Endodermal cell (in vitro differentiated cells): ENCODE measurements around the gene MVD. TPM values are rescaled to one million over a fixed set of nuclear protein-coding genes. Genes with fewer than 3 reads are reported as not detected.

Source experiments
- DNase-seq: peaks from one replicate; pipeline ENCODE4 v3.0.0-alpha.2; 2017
- H3K27ac ChIP-seq: 2 replicates; pipeline ENCODE4 v1.5.1; 2013; ENCODE audit warnings: mild to moderate bottlenecking, low read depth, low read length, moderate library complexity
- H3K27me3 ChIP-seq: 2 replicates; pipeline ENCODE4 v1.6.1; 2013; ENCODE audit warnings: mild to moderate bottlenecking, low read length, moderate library complexity; ENCODE audit not compliant: insufficient read depth, control insufficient read depth, poor library complexity, severe bottlenecking
- H3K36me3 ChIP-seq: 2 replicates; pipeline ENCODE4 v1.7.0; 2013; ENCODE audit warnings: mild to moderate bottlenecking, low read length, moderate library complexity; ENCODE audit not compliant: control insufficient read depth, insufficient read depth
- H3K4me1 ChIP-seq: one replicate; pipeline ENCODE4 v1.7.0; 2013; ENCODE audit warnings: low read length; ENCODE audit not compliant: control insufficient read depth, insufficient read depth
- H3K4me3 ChIP-seq: 2 replicates; pipeline ENCODE4 v1.5.1; 2013; ENCODE audit warnings: mild to moderate bottlenecking, low read length, moderate library complexity
- H3K9ac ChIP-seq: 2 replicates; pipeline ENCODE4 v1.6.1; 2013; ENCODE audit warnings: mild to moderate bottlenecking, low read length, moderate library complexity; ENCODE audit not compliant: poor library complexity, severe bottlenecking; ENCODE audit errors: extremely low read depth
- H3K9me3 ChIP-seq: 2 replicates; pipeline ENCODE4 v1.6.1; 2013; ENCODE audit warnings: mild to moderate bottlenecking, low read length, moderate library complexity; ENCODE audit not compliant: control insufficient read depth
- H3K27ac Mint-ChIP-seq: 2 replicates; pipeline ENCODE4 v1.8.0; 2020; ENCODE audit warnings: mixed read lengths
- H3K27me3 Mint-ChIP-seq: 2 replicates; pipeline ENCODE4 v1.8.0; 2021; ENCODE audit warnings: mild to moderate bottlenecking, mixed read lengths; ENCODE audit not compliant: insufficient read depth
- H3K36me3 Mint-ChIP-seq: 2 replicates; pipeline ENCODE4 v1.8.0; 2020; ENCODE audit warnings: low read depth, mixed read lengths
- H3K4me1 Mint-ChIP-seq: 2 replicates; pipeline ENCODE4 v1.8.0; 2020; ENCODE audit warnings: mixed read lengths
- H3K4me3 Mint-ChIP-seq: 2 replicates; pipeline ENCODE4 v1.8.0; 2020; ENCODE audit warnings: mild to moderate bottlenecking, moderate library complexity, mixed read lengths
- H3K9me3 Mint-ChIP-seq: 2 replicates; pipeline ENCODE4 v1.8.0; 2020; ENCODE audit warnings: mild to moderate bottlenecking, mixed read lengths
- CTCF ChIP-seq: fragments of 200-600 bp; sonication (generic); conservative IDR thresholded peaks from 2 replicates; pipeline ENCODE4 v1.5.0; 2021; ENCODE audit warnings: antibody characterized with exemption, mild to moderate bottlenecking
- WGBS, 2 experiments: methylation state at CpG; one replicate each; pipeline versions ENCODE4 v1.1.5 to v1.1.7; 2013; ENCODE audit warnings: missing lambda C conversion rate in 2 of 2, mixed read lengths in 1 of 2; ENCODE audit not compliant: insufficient coverage in 1 of 2, insufficient read length in 1 of 2; 5-methylcytosine and 5-hydroxymethylcytosine counted together
- total RNA-seq, 2 donors: library from RNA; stranded (reverse); fragmentation: NEBNext Ultra II Directional in 1 of 2; extraction: Animal tissue kit (Norgen Biotek cat#: 25700) in 1 of 2; gene quantifications; 2 replicates in 1 of 2; 3 replicates in 1 of 2; pipeline ENCODE4 v1.2.1, GENCODE V29; 2021

The MVD gene
- total RNA-seq, 2 donors from 2014 or later = 79.8 to 81.4 TPM

DNA sequence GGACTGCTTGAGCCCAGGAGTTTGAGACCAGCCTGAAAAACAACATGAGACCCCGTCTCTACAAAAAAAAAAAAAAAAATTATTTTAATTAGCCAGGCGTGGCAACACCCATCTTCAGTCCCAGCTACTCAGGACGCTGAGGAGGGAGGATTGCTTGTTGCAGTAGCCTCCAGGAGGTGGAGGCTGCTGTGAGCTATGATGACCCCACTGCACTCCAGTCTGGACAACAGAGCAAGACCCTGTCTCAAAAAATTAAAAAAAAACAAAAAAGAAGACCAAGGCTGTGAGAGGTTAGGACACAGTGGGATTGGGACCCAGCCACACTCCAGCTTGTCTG is 24.8 kb upstream of the MVD start:
- 77% methylated on average over 3 of the region's 3 CpGs; no CpG with 5 or more reads in 1 of the 2 experiments for WGBS, 2 experiments

DNA sequence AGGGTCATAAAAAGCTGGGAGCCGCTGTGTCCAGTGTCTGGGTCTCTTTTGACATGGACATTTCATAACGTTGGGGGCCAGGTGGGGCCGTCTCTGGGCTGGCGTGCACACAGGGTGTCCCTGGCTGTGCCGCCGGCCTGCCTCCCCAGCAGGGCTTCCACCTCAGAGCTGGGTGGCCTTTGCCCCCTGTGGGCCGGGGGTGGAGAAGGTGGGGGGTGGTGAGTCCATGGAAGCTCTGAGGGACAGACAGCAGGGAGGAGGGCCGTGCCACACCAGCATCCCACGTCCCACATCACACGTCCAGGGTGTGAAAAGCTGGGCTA is 24.3 kb upstream of the MVD start:
- Histone ChIP-seq H3K4me3 (no peak overlapping the region), H3K4me1 (no peaks in the 10 kb centered on the region), H3K27me3 (peaks cover 35% of the 10 kb centered on the region), H3K9me3 (no peaks in the 10 kb centered on the region), H3K27ac (no peak overlapping the region), H3K36me3 (no peaks in the 10 kb centered on the region), H3K9ac (no peak overlapping the region)
- TF ChIP-seq CTCF = no peak
- Mint-ChIP-seq H3K27ac (no peak overlapping the region), H3K36me3 (no peaks in the 10 kb centered on the region), H3K27me3 (peaks cover 40% of the 10 kb centered on the region), H3K4me1 (peaks cover 10% of the 10 kb centered on the region), H3K9me3 (no peaks in the 10 kb centered on the region), H3K4me3 (peak overlapping the region; percentile 57)
- no peak for DNase-seq
- 68 to 76% methylated on average over 4 to 10 of the region's 10 CpGs for WGBS, 2 experiments

More for the DNA sequence above, 24.8 kb upstream of the MVD start:
- Histone ChIP-seq H3K27ac (no peak overlapping the region), H3K27me3 (peaks cover 35% of the 10 kb centered on the region), H3K9ac (no peak overlapping the region), H3K4me1 (no peaks in the 10 kb centered on the region), H3K4me3 (no peak overlapping the region), H3K36me3 (no peaks in the 10 kb centered on the region), H3K9me3 (no peaks in the 10 kb centered on the region)
- Mint-ChIP-seq H3K4me3 (peak overlapping the region; percentile 28), H3K27me3 (peaks cover 40% of the 10 kb centered on the region), H3K4me1 (peaks cover 10% of the 10 kb centered on the region), H3K36me3 (no peaks in the 10 kb centered on the region), H3K27ac (no peak overlapping the region), H3K9me3 (no peaks in the 10 kb centered on the region)
- DNase-seq = no peak
- TF ChIP-seq CTCF = no peak

DNA sequence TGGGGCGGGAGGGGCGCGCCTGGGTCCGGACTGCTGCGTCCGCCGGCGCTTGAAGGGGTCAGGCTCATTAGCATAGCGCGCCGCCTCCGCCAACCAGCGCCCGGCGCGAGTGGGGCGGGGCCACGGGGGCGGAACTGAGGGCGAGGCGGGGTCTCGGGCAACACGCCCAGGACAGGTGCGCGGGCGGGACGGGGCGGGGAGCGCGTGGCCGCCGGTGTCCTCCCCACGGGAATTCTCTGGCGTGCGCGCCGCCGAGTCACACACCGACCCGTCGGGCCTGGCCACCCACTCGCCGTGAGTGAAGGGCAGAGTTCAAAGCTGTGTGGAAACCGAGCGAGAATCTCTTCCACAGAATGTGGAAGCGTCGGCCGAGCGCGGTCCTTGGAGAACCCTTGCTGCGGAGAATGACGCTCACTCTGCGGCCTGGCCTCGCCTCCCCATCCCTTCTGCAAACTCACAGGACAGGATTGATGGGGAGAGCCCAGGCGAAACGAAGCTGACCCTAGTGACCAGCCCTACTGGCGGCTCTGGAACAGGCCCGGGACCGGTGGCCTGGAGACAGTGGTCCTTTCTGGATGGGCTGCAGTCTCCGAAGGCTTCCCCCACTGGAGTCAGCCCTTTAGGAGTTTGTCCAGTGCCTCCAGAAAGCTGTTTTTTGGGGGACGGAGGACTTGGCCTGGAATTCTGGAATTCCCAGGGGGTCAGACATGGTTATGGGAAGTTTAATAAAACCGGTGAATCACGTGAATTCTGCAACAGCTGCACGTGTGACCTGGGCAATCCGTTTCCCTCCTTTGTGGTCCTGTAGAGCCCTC is 23.8 kb upstream of the MVD start, which contains the start of gene SNAI3:
TSS of gene SNAI3 (minus strand) at position 69 of the 815 bp plus-strand sequence. CDS start 101 bp downstream, outside the sequence.
- Mint-ChIP-seq H3K27ac (no peak within 1 kb of the TSS), H3K4me3 (peak within 1 kb of the TSS; percentile 57)
- peaks cover 35% of the 10 kb centered on the region for H3K27me3 ChIP-seq

More for the DNA sequence above, 23.8 kb upstream of the MVD start, which contains the start of gene SNAI3:
- DNase-seq = peak; percentile 98
- Mint-ChIP-seq H3K4me1 (peaks cover 10% of the 10 kb centered on the region), H3K36me3 (no peaks in the 10 kb centered on the region), H3K9me3 (no peaks in the 10 kb centered on the region), H3K27me3 (peaks cover 40% of the 10 kb centered on the region)
- Histone ChIP-seq H3K4me3 (peak within 1 kb of the TSS; percentile 76), H3K9ac (no peak within 1 kb of the TSS), H3K9me3 (no peaks in the 10 kb centered on the region), H3K27ac (no peak within 1 kb of the TSS), H3K36me3 (no peaks in the 10 kb centered on the region), H3K4me1 (no peaks in the 10 kb centered on the region)
- no peak for TF ChIP-seq CTCF
- WGBS, 2 experiments = 9 to 10% methylated on average over 46 to 65 of the region's 65 CpGs
